Activated T-helper 9 cell treated with anti-CD3 and anti-CD28 coated beads, Interleukin-2, amount 50 U/mL, for 16 hours (primary cell): ENCODE data around the gene RGL1.

Experiments
- DNase-seq: peaks from one replicate; pipeline ENCODE4 v3.0.0-alpha.2; 2020; ENCODE audit warnings: low read depth

Gene RGL1

GRCh38 chr1:183869664-183870063 is 64.7 kb downstream of the RGL1 start:
- DNase-seq = no peak

- DNase-seq = no peak
Measured at GRCh38 chr1:183870351-183871077, 65.6 kb downstream of the RGL1 start.

- DNase-seq = no peak
Measured at GRCh38 chr1:183871142-183871541, 66.2 kb downstream of the RGL1 start.

- DNase-seq = no peak
Measured at GRCh38 chr1:183871601-183872000, 66.7 kb downstream of the RGL1 start.

- DNase-seq = no peak
Measured at GRCh38 chr1:183872403-183872802, 67.5 kb downstream of the RGL1 start.

- no peak for DNase-seq
Measured at GRCh38 chr1:183873642-183874041, 68.7 kb downstream of the RGL1 start.

- DNase-seq = no peak
Measured at GRCh38 chr1:183876309-183876708, 71.4 kb downstream of the RGL1 start.

GRCh38 chr1:183877053-183877720 is 72.3 kb downstream of the RGL1 start:
- no peak for DNase-seq

- no peak for DNase-seq
Measured at GRCh38 chr1:183879494-183879893, 74.6 kb downstream of the RGL1 start.

GRCh38 chr1:183879966-183880365 is 75.0 kb downstream of the RGL1 start:
- no peak for DNase-seq

- DNase-seq = no peak
Measured at GRCh38 chr1:183880531-183881243, 75.8 kb downstream of the RGL1 start.

- DNase-seq = no peak
Measured at GRCh38 chr1:183881387-183882131, 76.6 kb downstream of the RGL1 start.

GRCh38 chr1:183882335-183883167 is 77.6 kb downstream of the RGL1 start:
- DNase-seq = no peak

- DNase-seq = no peak
Measured at GRCh38 chr1:183883623-183884022, 78.7 kb downstream of the RGL1 start.

GRCh38 chr1:183884526-183884925 is 79.6 kb downstream of the RGL1 start:
- no peak for DNase-seq

- no peak for DNase-seq
Measured at GRCh38 chr1:183885142-183885735, 80.3 kb downstream of the RGL1 start.

- no peak for DNase-seq
Measured at GRCh38 chr1:183886083-183886828, 81.3 kb downstream of the RGL1 start.

- DNase-seq = no peak
Measured at GRCh38 chr1:183886853-183887252, 81.9 kb downstream of the RGL1 start.

- no peak for DNase-seq
Measured at GRCh38 chr1:183887826-183888819, 83.2 kb downstream of the RGL1 start.
